ENCODE data around the gene PPP6R3.

DNA sequence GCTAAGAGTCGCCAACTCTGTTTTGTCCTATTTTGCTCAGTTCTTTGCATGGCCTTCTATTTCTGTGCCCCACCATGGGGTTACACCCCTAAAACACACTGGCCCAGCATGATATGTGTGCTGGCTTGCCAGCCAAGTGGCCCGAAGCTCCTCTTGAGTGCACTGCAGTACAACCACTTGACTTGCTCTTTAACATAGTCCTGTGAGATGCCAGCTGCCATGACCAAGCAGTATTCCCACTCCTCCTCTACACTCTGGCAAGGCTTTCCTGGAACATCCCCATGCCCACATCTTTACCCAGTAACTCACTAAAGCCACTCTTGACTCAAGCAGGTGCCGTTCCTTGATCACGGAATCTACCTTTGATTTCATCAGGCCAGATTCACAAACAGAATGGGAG is 120.9 kb downstream of the PPP6R3 start:
- TF ChIP-seq POLR2A (IDR thresholded peaks at IDR 0.05): no peak
- TF ChIP-seq, protein P1, sequence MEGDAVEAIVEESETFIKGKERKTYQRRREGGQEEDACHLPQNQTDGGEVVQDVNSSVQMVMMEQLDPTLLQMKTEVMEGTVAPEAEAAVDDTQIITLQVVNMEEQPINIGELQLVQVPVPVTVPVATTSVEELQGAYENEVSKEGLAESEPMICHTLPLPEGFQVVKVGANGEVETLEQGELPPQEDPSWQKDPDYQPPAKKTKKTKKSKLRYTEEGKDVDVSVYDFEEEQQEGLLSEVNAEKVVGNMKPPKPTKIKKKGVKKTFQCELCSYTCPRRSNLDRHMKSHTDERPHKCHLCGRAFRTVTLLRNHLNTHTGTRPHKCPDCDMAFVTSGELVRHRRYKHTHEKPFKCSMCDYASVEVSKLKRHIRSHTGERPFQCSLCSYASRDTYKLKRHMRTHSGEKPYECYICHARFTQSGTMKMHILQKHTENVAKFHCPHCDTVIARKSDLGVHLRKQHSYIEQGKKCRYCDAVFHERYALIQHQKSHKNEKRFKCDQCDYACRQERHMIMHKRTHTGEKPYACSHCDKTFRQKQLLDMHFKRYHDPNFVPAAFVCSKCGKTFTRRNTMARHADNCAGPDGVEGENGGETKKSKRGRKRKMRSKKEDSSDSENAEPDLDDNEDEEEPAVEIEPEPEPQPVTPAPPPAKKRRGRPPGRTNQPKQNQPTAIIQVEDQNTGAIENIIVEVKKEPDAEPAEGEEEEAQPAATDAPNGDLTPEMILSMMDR (IDR thresholded peaks at IDR 0.05): no peak
- TF ChIP-seq POLR2AphosphoS5 (IDR thresholded peaks at IDR 0.05): no peak
